AG04450 (cell line): ENCODE data around the gene GPR176. TPM values are rescaled to one million over a fixed set of nuclear protein-coding genes. Genes with fewer than 3 reads are reported as not detected.

Experiments used
- CTCF ChIA-PET: fragments of 300-600, 350-600 bp; formaldehyde crosslinking; extraction: SDS; loops from one replicate; lab custom pipeline; 2022; ENCODE audit warnings: antibody characterized with exemption, inconsistent platforms; lab: Charles Lee
- POLR2A ChIA-PET: fragments of 350-600 bp; formaldehyde crosslinking; extraction: SDS; loops from one replicate; lab custom pipeline; 2021; ENCODE audit warnings: antibody characterized with exemption, inconsistent platforms; lab: Yijun Ruan, JAX
- DNase-seq: peaks from one replicate; pipeline ENCODE4 v3.0.0-alpha.2; 2011; ENCODE audit warnings: low read depth, low spot score
- H3K27ac ChIP-seq: one replicate; pipeline ENCODE4 v1.5.1; 2012; ENCODE audit warnings: low read depth, low read length, control low read depth
- H3K27me3 ChIP-seq: one replicate; pipeline ENCODE4 v1.6.0; 2012; ENCODE audit warnings: low read length; ENCODE audit not compliant: control insufficient read depth, insufficient read depth
- H3K4me3 ChIP-seq: 2 replicates; pipeline ENCODE4 v1.5.1; 2011; ENCODE audit warnings: mild to moderate bottlenecking, low read depth, low read length, control low read depth
- H3K9me3 ChIP-seq: 2 replicates; pipeline ENCODE4 v1.5.1; 2012; ENCODE audit warnings: low read length; ENCODE audit not compliant: control insufficient read depth, insufficient read depth
- polyA plus RNA-seq: library from polyadenylated mRNA; depleted of rRNA; stranded (reverse); fragments of >200 nt; gene quantifications from 2 replicates; pipeline ENCODE4 v1.2.3, GENCODE V29; 2011
- TF ChIP-seq, protein P1 (sequence below): IDR thresholded peaks from 2 replicates; pipeline ENCODE4 v1.5.1; 2011; ENCODE audit warnings: low read depth, low read length, control low read depth, inconsistent platforms

The GPR176 gene
- polyA plus RNA-seq, 1 experiment = 83.9 TPM

GRCh38 chr15:39835550-39835949 lies 84.5 kb downstream of the GPR176 start:
- no peaks in the 10 kb centered on the region for H3K27me3 ChIP-seq
- CTCF ChIA-PET = no interaction called here
- H3K4me3 ChIP-seq = no peak overlapping the region
- no peaks in the 10 kb centered on the region for H3K9me3 ChIP-seq
- TF ChIP-seq, protein P1, sequence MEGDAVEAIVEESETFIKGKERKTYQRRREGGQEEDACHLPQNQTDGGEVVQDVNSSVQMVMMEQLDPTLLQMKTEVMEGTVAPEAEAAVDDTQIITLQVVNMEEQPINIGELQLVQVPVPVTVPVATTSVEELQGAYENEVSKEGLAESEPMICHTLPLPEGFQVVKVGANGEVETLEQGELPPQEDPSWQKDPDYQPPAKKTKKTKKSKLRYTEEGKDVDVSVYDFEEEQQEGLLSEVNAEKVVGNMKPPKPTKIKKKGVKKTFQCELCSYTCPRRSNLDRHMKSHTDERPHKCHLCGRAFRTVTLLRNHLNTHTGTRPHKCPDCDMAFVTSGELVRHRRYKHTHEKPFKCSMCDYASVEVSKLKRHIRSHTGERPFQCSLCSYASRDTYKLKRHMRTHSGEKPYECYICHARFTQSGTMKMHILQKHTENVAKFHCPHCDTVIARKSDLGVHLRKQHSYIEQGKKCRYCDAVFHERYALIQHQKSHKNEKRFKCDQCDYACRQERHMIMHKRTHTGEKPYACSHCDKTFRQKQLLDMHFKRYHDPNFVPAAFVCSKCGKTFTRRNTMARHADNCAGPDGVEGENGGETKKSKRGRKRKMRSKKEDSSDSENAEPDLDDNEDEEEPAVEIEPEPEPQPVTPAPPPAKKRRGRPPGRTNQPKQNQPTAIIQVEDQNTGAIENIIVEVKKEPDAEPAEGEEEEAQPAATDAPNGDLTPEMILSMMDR = no peak
- POLR2A ChIA-PET = no interaction called here
- DNase-seq = no peak
- no peak overlapping the region for H3K27ac ChIP-seq

DNA sequence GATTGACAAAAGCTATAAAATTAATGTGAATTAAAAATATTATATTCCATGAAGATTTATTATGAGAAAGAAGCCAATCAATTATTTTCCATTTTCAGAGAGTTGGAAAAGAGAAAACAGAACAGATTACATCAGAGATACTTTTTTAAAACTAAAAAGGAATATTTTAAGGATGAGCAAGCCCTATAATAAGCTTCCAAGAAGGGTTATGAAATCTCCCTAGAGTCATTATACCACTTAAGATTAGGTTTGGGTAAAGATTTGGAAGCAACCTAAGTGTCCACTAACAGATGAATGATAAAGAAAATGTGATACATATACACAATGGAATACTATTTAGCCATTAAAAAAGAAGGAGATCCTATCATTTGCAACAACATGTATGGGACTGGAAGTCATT lies 85.8 kb downstream of the GPR176 start:
- CTCF ChIA-PET = no interaction called here
- H3K4me3 ChIP-seq = no peak overlapping the region
- H3K9me3 ChIP-seq = no peaks in the 10 kb centered on the region
- TF ChIP-seq, protein P1 = no peak
- H3K27me3 ChIP-seq = no peaks in the 10 kb centered on the region
- POLR2A ChIA-PET = interaction anchor here (0.8 kb wide), 1 partner anchor 45 kb away, joined by 3 read pairs; no protein-coding TSS in a partner anchor
- no peak for DNase-seq
- no peak overlapping the region for H3K27ac ChIP-seq

GRCh38 chr15:39833515-39833981 lies 86.5 kb downstream of the GPR176 start:
- CTCF ChIA-PET = no interaction called here
- TF ChIP-seq, protein P1 = no peak
- H3K9me3 ChIP-seq = no peaks in the 10 kb centered on the region
- H3K4me3 ChIP-seq = no peak overlapping the region
- no peaks in the 10 kb centered on the region for H3K27me3 ChIP-seq
- POLR2A ChIA-PET = interaction anchor here (0.8 kb wide), 1 partner anchor 44 kb away, joined by 3 read pairs; no protein-coding TSS in a partner anchor
- DNase-seq = no peak
- H3K27ac ChIP-seq = no peak overlapping the region

- H3K27ac ChIP-seq = no peak overlapping the region
- TF ChIP-seq, protein P1 = no peak
- ChIA-PET POLR2A (interaction anchor here (1.1 kb wide), 1 partner anchor 41 kb away, joined by 3 read pairs; no protein-coding TSS in a partner anchor), CTCF (interaction anchor here (0.7 to 1.1 kb wide), 2 partner anchors 8 to 44 kb away, joined by 3 read pairs; no protein-coding TSS in a partner anchor)
- no peaks in the 10 kb centered on the region for H3K9me3 ChIP-seq
- H3K4me3 ChIP-seq = no peak overlapping the region
- no peaks in the 10 kb centered on the region for H3K27me3 ChIP-seq
- no peak for DNase-seq
Measured at GRCh38 chr15:39830166-39830565, 89.9 kb downstream of the GPR176 start.

DNA sequence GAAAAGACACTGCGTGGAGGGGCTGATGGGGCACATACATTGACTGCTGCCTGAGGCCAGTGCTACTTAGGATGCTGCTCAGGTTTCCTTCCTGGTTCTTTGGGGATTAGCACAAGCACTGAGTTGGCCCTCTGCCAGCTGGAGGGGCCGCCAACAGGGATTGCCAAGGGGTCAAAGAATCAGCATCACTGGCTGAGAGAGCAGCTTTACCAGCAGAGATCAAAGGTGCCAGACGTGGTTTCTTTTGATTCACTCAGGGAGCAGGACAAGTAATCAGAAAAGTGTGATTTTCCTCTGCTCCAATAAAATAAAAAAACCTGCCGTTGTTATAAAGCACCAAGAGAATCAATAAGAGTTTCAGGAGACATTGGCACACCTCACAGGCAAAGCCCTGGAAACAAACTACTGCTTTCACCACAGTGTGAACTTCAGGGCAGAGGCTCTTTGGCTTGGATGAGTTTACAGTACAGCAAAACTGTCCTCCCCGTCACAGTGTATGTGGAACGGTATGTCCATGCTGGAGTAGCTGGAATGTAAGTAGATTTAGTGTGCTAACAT lies 91.6 kb downstream of the GPR176 start:
- no peak overlapping the region for H3K4me3 ChIP-seq
- TF ChIP-seq, protein P1 = no peak

More for the DNA sequence above, 91.6 kb downstream of the GPR176 start:
- CTCF ChIA-PET = no interaction called here
- Histone ChIP-seq H3K27ac (no peak overlapping the region), H3K27me3 (no peaks in the 10 kb centered on the region), H3K9me3 (peaks cover 5% of the 10 kb centered on the region; the same call in 1 of the 2 replicates)
- no peak for DNase-seq
- POLR2A ChIA-PET = interaction anchor here (1.9 kb wide), 1 partner anchor 106 kb away, joined by 5 read pairs; the partner anchor contains the start of gene EIF2AK4
